Measurements from ENCODE around the gene BCAT1.
"Not testable (repeated sequence)": the region's sequence is repeated elsewhere in the genome, so short reads cannot be mapped to it uniquely, and the experiment has no call there.

Gene BCAT1

DNA sequence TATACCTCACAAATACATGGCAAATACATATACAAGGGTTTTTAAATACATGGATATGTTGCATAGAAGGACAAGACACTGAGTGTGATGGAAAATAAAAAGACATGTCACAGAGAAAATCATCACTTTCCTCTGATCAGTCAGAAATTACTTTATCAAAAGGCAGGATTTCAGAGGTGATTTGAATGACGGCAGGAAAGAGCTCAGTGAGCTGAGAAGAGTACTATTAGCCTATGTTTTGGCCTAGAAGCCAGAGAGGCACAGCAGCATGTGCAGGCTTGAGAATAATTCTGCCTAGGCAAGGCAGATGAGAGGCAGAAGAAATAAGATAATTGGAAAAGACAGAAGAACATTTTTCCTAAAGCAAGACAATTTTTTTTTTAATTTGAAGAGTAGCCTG lies 94.9 kb downstream of the BCAT1 start:
- Histone ChIP-seq H3K4me3 (no peak overlapping the region), H3K27ac (no peak overlapping the region)
- DNase-seq (ENCODE audit: low spot score): no peak
- TF ChIP-seq CTCF (IDR thresholded peaks at IDR 0.05): no peak

DNA sequence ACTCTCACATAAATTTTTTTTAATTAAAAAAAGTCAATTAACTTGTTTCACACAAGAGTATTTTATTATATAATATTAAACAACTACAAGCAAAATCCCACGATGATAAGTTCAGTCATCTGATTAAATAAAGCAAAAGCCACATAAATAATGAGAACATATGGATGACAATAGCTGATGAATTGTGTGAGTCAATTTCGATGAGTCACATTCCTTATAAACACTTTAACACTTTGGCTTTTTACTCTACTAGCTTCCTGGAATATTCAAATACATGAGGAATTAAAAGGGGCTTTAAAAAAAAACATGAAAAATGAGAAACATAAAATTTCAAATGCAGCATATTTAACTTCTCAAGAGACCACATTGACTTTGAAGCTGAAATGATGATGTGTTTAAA lies 95.3 kb downstream of the BCAT1 start:
- Histone ChIP-seq H3K4me3 (no peak overlapping the region), H3K27ac (no peak overlapping the region)
- no peak for DNase-seq (ENCODE audit: low spot score)
- TF ChIP-seq CTCF (IDR thresholded peaks at IDR 0.05): no peak

DNA sequence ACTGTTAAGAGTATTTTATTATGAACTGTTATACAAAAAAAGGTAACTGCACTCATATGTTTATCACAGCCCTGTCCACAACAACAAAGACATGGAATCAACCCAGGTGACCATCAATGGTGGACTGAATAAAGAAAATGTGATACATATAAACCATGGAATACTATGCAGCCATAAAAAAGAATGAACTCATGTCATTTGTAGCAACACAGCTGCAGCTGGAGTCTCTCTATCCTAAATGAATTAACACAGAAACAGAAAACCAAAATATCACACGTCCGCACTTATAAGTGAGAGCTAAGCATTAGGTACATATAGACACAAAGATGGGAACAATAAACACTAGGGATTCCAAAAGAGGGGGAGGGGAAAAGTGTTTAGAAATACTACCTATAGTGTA lies 95.8 kb downstream of the BCAT1 start:
- no peak for TF ChIP-seq CTCF (IDR thresholded peaks at IDR 0.05)
- DNase-seq (ENCODE audit: low spot score): no peak
- Histone ChIP-seq H3K4me3 (no peak overlapping the region), H3K27ac (no peak overlapping the region)

DNA sequence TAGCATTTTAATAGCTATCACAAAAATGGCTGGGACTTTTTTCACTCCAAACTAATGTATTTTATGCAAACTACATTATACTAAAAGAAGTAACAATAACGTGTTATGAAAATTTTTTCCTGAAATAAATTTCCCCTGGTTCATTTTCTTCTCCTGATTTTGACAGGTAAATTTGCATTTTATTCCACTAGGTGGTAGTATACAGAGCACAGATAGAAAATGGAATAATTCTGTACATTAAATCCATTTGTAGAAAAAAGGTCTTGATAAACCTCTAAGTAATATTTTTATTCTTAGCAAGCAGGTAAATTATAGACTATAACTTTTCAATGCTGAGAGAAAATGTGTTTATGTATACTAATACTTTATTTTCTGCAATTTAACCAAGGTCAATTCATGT lies 96.5 kb downstream of the BCAT1 start:
- no peak for TF ChIP-seq CTCF (IDR thresholded peaks at IDR 0.05)
- Histone ChIP-seq H3K4me3 (no peak overlapping the region), H3K27ac (no peak overlapping the region)
- no peak for DNase-seq (ENCODE audit: low spot score)

DNA sequence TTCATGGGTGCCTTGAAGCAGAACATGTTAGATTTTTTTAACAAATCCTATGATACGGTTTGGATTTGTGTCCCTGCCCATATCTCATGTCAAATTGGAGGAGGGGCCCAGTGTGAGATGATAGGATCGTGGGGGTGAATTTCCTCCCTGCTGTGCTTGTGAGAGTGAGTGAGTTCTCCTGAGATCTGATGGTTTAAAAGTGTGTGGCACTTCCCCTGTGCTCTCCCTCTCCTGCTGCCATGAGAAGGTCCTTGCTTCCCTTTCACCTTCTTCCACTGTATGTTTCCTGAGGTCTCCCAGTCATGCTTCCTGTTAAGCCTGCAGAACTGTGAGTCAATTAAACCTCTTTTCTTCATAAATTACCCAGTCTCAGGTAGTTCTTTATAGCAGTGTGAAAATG lies 97.0 kb downstream of the BCAT1 start:
- DNase-seq (ENCODE audit: low spot score); H3K4me3 ChIP-seq; H3K27ac ChIP-seq: not testable (repeated sequence)

DNA sequence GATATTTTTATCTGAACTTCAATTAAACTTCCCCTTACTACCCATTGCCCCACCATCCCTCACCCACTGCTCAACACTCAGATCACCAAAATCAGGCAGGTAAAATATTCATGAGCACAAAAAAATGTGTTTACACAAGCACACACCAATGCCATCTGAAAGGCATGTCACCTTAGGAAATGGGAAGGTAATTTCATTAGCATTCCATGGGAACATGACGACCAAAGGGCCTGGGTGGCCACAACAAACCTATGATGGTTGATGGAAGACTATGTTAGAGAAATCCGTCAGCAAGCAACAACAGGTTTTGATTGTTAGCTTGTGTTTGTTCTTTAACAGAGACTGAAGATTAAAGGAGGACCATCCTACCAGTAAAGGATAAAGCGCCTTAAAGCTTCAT lies 97.6 kb downstream of the BCAT1 start:
- H3K4me3 ChIP-seq: no peak overlapping the region
- DNase-seq (ENCODE audit: low spot score): no peak
- no peak for TF ChIP-seq CTCF (IDR thresholded peaks at IDR 0.05)
- H3K27ac ChIP-seq: no peak overlapping the region

GRCh38 chr12:24850496-24850895 lies 98.4 kb downstream of the BCAT1 start:
- Histone ChIP-seq H3K4me3 (no peak overlapping the region), H3K27ac (no peak overlapping the region)
- no peak for TF ChIP-seq CTCF (IDR thresholded peaks at IDR 0.05)
- DNase-seq (ENCODE audit: low spot score): no peak

GRCh38 chr12:24848941-24849477 lies 99.9 kb downstream of the BCAT1 start:
- DNase-seq (ENCODE audit: low spot score): no peak
- Histone ChIP-seq H3K27ac (no peak overlapping the region), H3K4me3 (no peak overlapping the region)
- TF ChIP-seq CTCF (IDR thresholded peaks at IDR 0.05): no peak
